Measurements from ENCODE around the gene PIGW. TPM values are rescaled to one million over a fixed set of nuclear protein-coding genes. Genes with fewer than 3 reads are reported as not detected.

The PIGW gene
- total and polyA plus RNA-seq, 7 experiments from 2014 or later = 4.2 to 15.6 (median 6.7) TPM

GRCh38 chr17:36514856-36515255, 19.9 kb upstream of the PIGW start:
- peaks cover under 1 to 34% (median 5%) of the 10 kb centered on the region in 5 donors for H3K36me3 Mint-ChIP-seq
- ATAC-seq (no peak), DNase-seq (no peak)
- Histone ChIP-seq H3K36me3 (ENCODE audit: control insufficient read depth in 2 of 3, insufficient read depth in 3 of 3, low read length in 3 of 3) (peaks cover 0 to 9% (median 3%) of the 10 kb centered on the region in 3 experiments), H3K27ac (ENCODE audit: low read depth, low read length) (no peak overlapping the region), H3K4me3 (ENCODE audit: low read length) (no peak overlapping the region), H3K4me1 (ENCODE audit: control insufficient read depth in 2 of 2, insufficient read depth in 2 of 2, low read length in 2 of 2) (no peaks in the 10 kb centered on the region), H3K9me3 (ENCODE audit: control insufficient read depth in 2 of 3, low read length in 3 of 3) (no peaks in the 10 kb centered on the region), H3K27me3 (ENCODE audit: control insufficient read depth in 2 of 2, insufficient read depth in 2 of 2, low read length in 2 of 2) (no peaks in the 10 kb centered on the region)
- CTCF ChIA-PET = no interaction called here
- intact Hi-C loops (cut with micrococcal nuclease) = no loop called here
- POLR2A ChIA-PET = no interaction called here
- H3K9me3 Mint-ChIP-seq = no peaks in the 10 kb centered on the region
- H3K27ac Mint-ChIP-seq = peak overlapping the region in 2 of 9 donors; percentile 4 to 50
- H3K4me1 Mint-ChIP-seq = no peaks in the 10 kb centered on the region
- H3K27me3 Mint-ChIP-seq = no peaks in the 10 kb centered on the region
- H3K4me3 Mint-ChIP-seq = no peak overlapping the region

GRCh38 chr17:36515837-36516236, 18.9 kb upstream of the PIGW start:
- H3K27ac ChIP-seq (ENCODE audit: low read depth, low read length) = no peak overlapping the region
- intact Hi-C loops (cut with micrococcal nuclease) = no loop called here
- peaks cover 0 to 36% (median 10%) of the 10 kb centered on the region in 5 donors for H3K36me3 Mint-ChIP-seq

GRCh38 chr17:36523113-36523512, 11.7 kb upstream of the PIGW start:
- DNase-seq (no peak), ATAC-seq (no peak)
- no peaks in the 10 kb centered on the region for H3K9me3 ChIP-seq (ENCODE audit: control insufficient read depth in 2 of 3, low read length in 3 of 3)
- intact Hi-C loops (cut with micrococcal nuclease) = no loop called here
- ChIA-PET POLR2A (interaction anchor here (0.6 kb wide), 1 partner anchor 798 kb away, joined by 3 read pairs; no protein-coding TSS in a partner anchor), CTCF (interaction anchor here (0.7 kb wide), 1 partner anchor 14 kb away, joined by 8 read pairs; no protein-coding TSS in a partner anchor)
- no peak overlapping the region for H3K4me3 ChIP-seq (ENCODE audit: low read length)
- no peak overlapping the region for H3K27ac ChIP-seq (ENCODE audit: low read depth, low read length)
- H3K27ac Mint-ChIP-seq = no peak overlapping the region
- peaks cover 0 to 36% (median 0%) of the 10 kb centered on the region in 3 experiments for H3K36me3 ChIP-seq (ENCODE audit: control insufficient read depth in 2 of 3, insufficient read depth in 3 of 3, low read length in 3 of 3)
- no peak overlapping the region for H3K4me3 Mint-ChIP-seq
- H3K27me3 ChIP-seq (ENCODE audit: control insufficient read depth in 2 of 2, insufficient read depth in 2 of 2, low read length in 2 of 2) = no peaks in the 10 kb centered on the region
- H3K4me1 Mint-ChIP-seq = peaks cover 0 to 13% (median 4%) of the 10 kb centered on the region in 7 donors
- H3K9me3 Mint-ChIP-seq = no peaks in the 10 kb centered on the region
- H3K27me3 Mint-ChIP-seq = no peaks in the 10 kb centered on the region
- peaks cover 13 to 48% (median 26%) of the 10 kb centered on the region in 5 donors for H3K36me3 Mint-ChIP-seq
- H3K4me1 ChIP-seq (ENCODE audit: control insufficient read depth in 2 of 2, insufficient read depth in 2 of 2, low read length in 2 of 2) = no peaks in the 10 kb centered on the region

More at GRCh38 chr17:36515837-36516236, 18.9 kb upstream of the PIGW start:
- H3K27ac Mint-ChIP-seq = peak overlapping the region in 2 of 9 donors; percentile 25 to 38
- H3K27me3 ChIP-seq (ENCODE audit: control insufficient read depth in 2 of 2, insufficient read depth in 2 of 2, low read length in 2 of 2) = no peaks in the 10 kb centered on the region
- no peak overlapping the region for H3K4me3 ChIP-seq (ENCODE audit: low read length)
- ATAC-seq (no peak), DNase-seq (no peak)
- H3K9me3 Mint-ChIP-seq = no peaks in the 10 kb centered on the region
- peaks cover 0 to 5% (median 0%) of the 10 kb centered on the region in 3 experiments for H3K36me3 ChIP-seq (ENCODE audit: control insufficient read depth in 2 of 3, insufficient read depth in 3 of 3, low read length in 3 of 3)
- H3K4me1 Mint-ChIP-seq = no peaks in the 10 kb centered on the region
- H3K27me3 Mint-ChIP-seq = no peaks in the 10 kb centered on the region
- no peaks in the 10 kb centered on the region for H3K4me1 ChIP-seq (ENCODE audit: control insufficient read depth in 2 of 2, insufficient read depth in 2 of 2, low read length in 2 of 2)
- H3K4me3 Mint-ChIP-seq = no peak overlapping the region
- no peaks in the 10 kb centered on the region for H3K9me3 ChIP-seq (ENCODE audit: control insufficient read depth in 2 of 3, low read length in 3 of 3)
- ChIA-PET CTCF (no interaction called here), POLR2A (no interaction called here)

- no peaks in the 10 kb centered on the region for H3K27me3 ChIP-seq (ENCODE audit: control insufficient read depth in 2 of 2, insufficient read depth in 2 of 2, low read length in 2 of 2)
- H3K27ac ChIP-seq (ENCODE audit: low read depth, low read length) = no peak overlapping the region
- Mint-ChIP-seq H3K27ac (peak overlapping the region in 2 of 9 donors; percentile 2 to 69), H3K27me3 (no peaks in the 10 kb centered on the region), H3K36me3 (peaks cover 13 to 48% (median 27%) of the 10 kb centered on the region in 5 donors), H3K9me3 (no peaks in the 10 kb centered on the region), H3K4me1 (peaks cover 0 to 17% (median 4%) of the 10 kb centered on the region in 7 donors), H3K4me3 (no peak overlapping the region)
- ChIA-PET CTCF (interaction anchor here (0.8 to 0.9 kb wide), 2 partner anchors 10 to 17 kb away, joined by 4 read pairs; partner anchors contain the start of genes MYO19 and PIGW), POLR2A (interaction anchor here (0.6 to 1.3 kb wide), 2 partner anchors 9 to 39 kb away, joined by 3 to 5 read pairs; no protein-coding TSS in a partner anchor)
- DNase-seq (no peak), ATAC-seq (no peak)
- H3K9me3 ChIP-seq (ENCODE audit: control insufficient read depth in 2 of 3, low read length in 3 of 3) = no peaks in the 10 kb centered on the region
- intact Hi-C loops (cut with micrococcal nuclease) = no loop called here
- no peaks in the 10 kb centered on the region for H3K4me1 ChIP-seq (ENCODE audit: control insufficient read depth in 2 of 2, insufficient read depth in 2 of 2, low read length in 2 of 2)
- no peak overlapping the region for H3K4me3 ChIP-seq (ENCODE audit: low read length)
- H3K36me3 ChIP-seq (ENCODE audit: control insufficient read depth in 2 of 3, insufficient read depth in 3 of 3, low read length in 3 of 3) = peaks cover 0 to 36% (median 0%) of the 10 kb centered on the region in 3 experiments
Observed at GRCh38 chr17:36524428-36524876, 10.3 kb upstream of the PIGW start.

- DNase-seq = no peak
- Mint-ChIP-seq H3K4me1 (peaks cover 0 to 17% (median 4%) of the 10 kb centered on the region in 7 donors), H3K9me3 (no peaks in the 10 kb centered on the region), H3K4me3 (no peak overlapping the region), H3K27ac (peak overlapping the region in 1 of 9 donors; percentile 55), H3K27me3 (no peaks in the 10 kb centered on the region), H3K36me3 (peaks cover 13 to 43% (median 25%) of the 10 kb centered on the region in 5 donors)
- ChIA-PET POLR2A (no interaction called here), CTCF (interaction anchor here (0.8 kb wide), 1 partner anchor 10 kb away, joined by 4 read pairs; the partner anchor contains the start of genes MYO19 and PIGW)
- H3K4me1 ChIP-seq (ENCODE audit: control insufficient read depth in 2 of 2, insufficient read depth in 2 of 2, low read length in 2 of 2) = no peaks in the 10 kb centered on the region
- H3K27me3 ChIP-seq (ENCODE audit: control insufficient read depth in 2 of 2, insufficient read depth in 2 of 2, low read length in 2 of 2) = no peaks in the 10 kb centered on the region
- no peaks in the 10 kb centered on the region for H3K9me3 ChIP-seq (ENCODE audit: control insufficient read depth in 2 of 3, low read length in 3 of 3)
- ATAC-seq = no peak
- H3K36me3 ChIP-seq (ENCODE audit: control insufficient read depth in 2 of 3, insufficient read depth in 3 of 3, low read length in 3 of 3) = peaks cover 0 to 36% (median 0%) of the 10 kb centered on the region in 3 experiments
- H3K27ac ChIP-seq (ENCODE audit: low read depth, low read length) = no peak overlapping the region
- intact Hi-C loops (cut with micrococcal nuclease) = no loop called here
- no peak overlapping the region for H3K4me3 ChIP-seq (ENCODE audit: low read length)
Observed at GRCh38 chr17:36525113-36525512, 9.7 kb upstream of the PIGW start.

- peaks cover 0 to 17% (median 4%) of the 10 kb centered on the region in 7 donors for H3K4me1 Mint-ChIP-seq
- ATAC-seq (no peak), DNase-seq (no peak)
- H3K27me3 ChIP-seq (ENCODE audit: control insufficient read depth in 2 of 2, insufficient read depth in 2 of 2, low read length in 2 of 2) = no peaks in the 10 kb centered on the region
- H3K4me1 ChIP-seq (ENCODE audit: control insufficient read depth in 2 of 2, insufficient read depth in 2 of 2, low read length in 2 of 2) = no peaks in the 10 kb centered on the region
- peaks cover 13 to 35% (median 19%) of the 10 kb centered on the region in 5 donors for H3K36me3 Mint-ChIP-seq
- H3K27me3 Mint-ChIP-seq = no peaks in the 10 kb centered on the region
- no peak overlapping the region for H3K27ac ChIP-seq (ENCODE audit: low read depth, low read length)
- H3K9me3 ChIP-seq (ENCODE audit: control insufficient read depth in 2 of 3, low read length in 3 of 3) = no peaks in the 10 kb centered on the region
- CTCF ChIA-PET = interaction anchor here (0.5 kb wide), 1 partner anchor 217 kb away, joined by 4 read pairs; no protein-coding TSS in a partner anchor
- H3K36me3 ChIP-seq (ENCODE audit: control insufficient read depth in 2 of 3, insufficient read depth in 3 of 3, low read length in 3 of 3) = peaks cover 0 to 36% (median 0%) of the 10 kb centered on the region in 3 experiments
- H3K4me3 ChIP-seq (ENCODE audit: low read length) = no peak overlapping the region
- H3K4me3 Mint-ChIP-seq = no peak overlapping the region
- POLR2A ChIA-PET = no interaction called here
- no peaks in the 10 kb centered on the region for H3K9me3 Mint-ChIP-seq
- intact Hi-C loops (cut with micrococcal nuclease) = no loop called here
- H3K27ac Mint-ChIP-seq = no peak overlapping the region
Observed at GRCh38 chr17:36525888-36526287, 8.9 kb upstream of the PIGW start.
